Measurements from ENCODE around the gene NDUFAF4. TPM values are rescaled to one million over a fixed set of nuclear protein-coding genes. Genes with fewer than 3 reads are reported as not detected.

NDUFAF4 gene
- total and polyA plus RNA-seq, 10 of the 15 experiments (the other 5 are each of a cell fraction or from before 2014, with no cell fraction given) = 26.9 to 188 (median 76.9) TPM

DNA sequence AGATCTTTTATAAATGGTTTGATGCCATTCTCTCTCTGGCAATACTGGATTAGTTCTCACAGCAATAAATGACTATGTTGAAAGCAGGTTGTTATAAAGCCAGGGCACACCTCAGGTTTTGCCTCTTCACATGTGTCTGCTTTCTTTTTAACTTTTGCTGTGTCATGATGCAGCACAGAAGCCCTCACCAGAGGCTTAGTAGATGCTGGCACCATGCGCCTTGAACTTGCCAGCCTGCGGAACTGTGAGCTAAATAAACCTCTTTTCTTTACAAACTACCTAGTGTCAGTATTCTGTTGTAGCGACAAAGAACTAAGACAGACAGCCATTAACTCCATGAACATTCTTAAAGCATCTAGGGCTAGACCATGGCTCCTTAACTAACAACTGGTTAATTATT, 45.1 kb downstream of the NDUFAF4 start (continued):
- TF ChIP-seq, protein P1, sequence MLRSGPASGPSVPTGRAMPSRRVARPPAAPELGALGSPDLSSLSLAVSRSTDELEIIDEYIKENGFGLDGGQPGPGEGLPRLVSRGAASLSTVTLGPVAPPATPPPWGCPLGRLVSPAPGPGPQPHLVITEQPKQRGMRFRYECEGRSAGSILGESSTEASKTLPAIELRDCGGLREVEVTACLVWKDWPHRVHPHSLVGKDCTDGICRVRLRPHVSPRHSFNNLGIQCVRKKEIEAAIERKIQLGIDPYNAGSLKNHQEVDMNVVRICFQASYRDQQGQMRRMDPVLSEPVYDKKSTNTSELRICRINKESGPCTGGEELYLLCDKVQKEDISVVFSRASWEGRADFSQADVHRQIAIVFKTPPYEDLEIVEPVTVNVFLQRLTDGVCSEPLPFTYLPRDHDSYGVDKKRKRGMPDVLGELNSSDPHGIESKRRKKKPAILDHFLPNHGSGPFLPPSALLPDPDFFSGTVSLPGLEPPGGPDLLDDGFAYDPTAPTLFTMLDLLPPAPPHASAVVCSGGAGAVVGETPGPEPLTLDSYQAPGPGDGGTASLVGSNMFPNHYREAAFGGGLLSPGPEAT (IDR thresholded peaks at IDR 0.05; ENCODE audit: low read depth) = no peak
- TF ChIP-seq KLF5 (IDR thresholded peaks at IDR 0.05; ENCODE audit: partially characterized antibody) = no peak

DNA sequence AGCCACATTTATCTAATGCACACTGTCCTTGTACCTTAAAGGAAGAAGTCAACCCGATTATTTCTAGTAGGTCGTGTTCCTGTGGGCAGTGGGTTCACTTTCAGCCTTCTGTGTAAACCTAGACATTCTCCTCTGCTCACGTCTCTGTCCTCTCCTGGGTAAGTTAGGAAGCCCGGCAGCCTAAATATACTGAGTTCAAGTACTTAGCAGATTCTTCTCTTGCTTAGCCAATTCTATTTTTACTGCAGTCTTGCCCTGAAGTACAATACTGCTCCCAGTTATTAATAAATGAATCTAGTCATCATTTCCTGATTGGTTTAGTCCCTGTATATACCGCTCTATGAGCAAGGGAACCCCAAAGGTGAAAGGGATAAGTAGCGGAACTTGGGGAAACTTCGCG, 45.8 kb downstream of the NDUFAF4 start:
- CTCF ChIA-PET = no interaction called here
- H3K4me1 ChIP-seq (ENCODE audit: control insufficient read depth, insufficient read depth, low read length) = no peaks in the 10 kb centered on the region
- H3K27ac ChIP-seq (ENCODE audit: control insufficient read depth, insufficient read depth) = no peak overlapping the region
- H2AFZ ChIP-seq (ENCODE audit: control insufficient read depth, low read depth, low read length) = no peak overlapping the region
- TF ChIP-seq, protein P2, sequence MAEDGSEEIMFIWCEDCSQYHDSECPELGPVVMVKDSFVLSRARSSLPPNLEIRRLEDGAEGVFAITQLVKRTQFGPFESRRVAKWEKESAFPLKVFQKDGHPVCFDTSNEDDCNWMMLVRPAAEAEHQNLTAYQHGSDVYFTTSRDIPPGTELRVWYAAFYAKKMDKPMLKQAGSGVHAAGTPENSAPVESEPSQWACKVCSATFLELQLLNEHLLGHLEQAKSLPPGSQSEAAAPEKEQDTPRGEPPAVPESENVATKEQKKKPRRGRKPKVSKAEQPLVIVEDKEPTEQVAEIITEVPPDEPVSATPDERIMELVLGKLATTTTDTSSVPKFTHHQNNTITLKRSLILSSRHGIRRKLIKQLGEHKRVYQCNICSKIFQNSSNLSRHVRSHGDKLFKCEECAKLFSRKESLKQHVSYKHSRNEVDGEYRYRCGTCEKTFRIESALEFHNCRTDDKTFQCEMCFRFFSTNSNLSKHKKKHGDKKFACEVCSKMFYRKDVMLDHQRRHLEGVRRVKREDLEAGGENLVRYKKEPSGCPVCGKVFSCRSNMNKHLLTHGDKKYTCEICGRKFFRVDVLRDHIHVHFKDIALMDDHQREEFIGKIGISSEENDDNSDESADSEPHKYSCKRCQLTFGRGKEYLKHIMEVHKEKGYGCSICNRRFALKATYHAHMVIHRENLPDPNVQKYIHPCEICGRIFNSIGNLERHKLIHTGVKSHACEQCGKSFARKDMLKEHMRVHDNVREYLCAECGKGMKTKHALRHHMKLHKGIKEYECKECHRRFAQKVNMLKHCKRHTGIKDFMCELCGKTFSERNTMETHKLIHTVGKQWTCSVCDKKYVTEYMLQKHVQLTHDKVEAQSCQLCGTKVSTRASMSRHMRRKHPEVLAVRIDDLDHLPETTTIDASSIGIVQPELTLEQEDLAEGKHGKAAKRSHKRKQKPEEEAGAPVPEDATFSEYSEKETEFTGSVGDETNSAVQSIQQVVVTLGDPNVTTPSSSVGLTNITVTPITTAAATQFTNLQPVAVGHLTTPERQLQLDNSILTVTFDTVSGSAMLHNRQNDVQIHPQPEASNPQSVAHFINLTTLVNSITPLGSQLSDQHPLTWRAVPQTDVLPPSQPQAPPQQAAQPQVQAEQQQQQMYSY (CRISPR knock-in tag; IDR thresholded peaks at IDR 0.05) = no peak
- no peak for TF ChIP-seq CREB1 (IDR thresholded peaks at IDR 0.05; ENCODE audit: low read depth)
- H3K9me3 ChIP-seq (replicated peaks; ENCODE audit: control insufficient read depth, insufficient read depth, low read length) = no peaks in the 10 kb centered on the region
- SMC1A ChIA-PET (ENCODE audit: uncharacterized antibody, unreplicated experiment) = no interaction called here
- H3K36me3 ChIP-seq (ENCODE audit: control insufficient read depth in 2 of 2, insufficient read depth in 2 of 2, low read length in 1 of 2) = no peaks in the 10 kb centered on the region
- RAD21 ChIA-PET (ENCODE audit: unreplicated experiment) = no interaction called here
- no peak overlapping the region for H3K9ac ChIP-seq (ENCODE audit: control insufficient read depth, insufficient read depth, low read length)
- POLR2A ChIA-PET = no interaction called here
- no TSS peak for BruUV-seq (replicated peaks)
- DNase-seq (ENCODE audit: low read depth, low spot score) (no peak), FAIRE-seq (no peak), ATAC-seq (no peak)
- H3K4me3 ChIP-seq = no peak overlapping the region
- intact Hi-C loops (cut with micrococcal nuclease; ENCODE audit: unreplicated experiment) = no loop called here
- in situ Hi-C loops (cut with MboI) = no loop called here
- H3K4me2 ChIP-seq (ENCODE audit: control insufficient read depth, insufficient read depth) = no peak overlapping the region
- WGBS (ENCODE audit: insufficient coverage, insufficient replicate concordance, low lambda C conversion rate, missing lambda C conversion rate) = 64% methylated on average over 8 of the region's 8 CpGs
- H3K79me2 ChIP-seq (ENCODE audit: control insufficient read depth, insufficient read depth, low read length) = no peaks in the 10 kb centered on the region
- no peaks in the 10 kb centered on the region for H4K20me1 ChIP-seq (ENCODE audit: control insufficient read depth, insufficient read depth)
- no peaks in the 10 kb centered on the region for H3K27me3 ChIP-seq (replicated peaks in 1 of 2; ENCODE audit: control insufficient read depth in 2 of 2, insufficient read depth in 2 of 2, low read length in 1 of 2)

Measured in GM12878 (cell line).